ENCODE data around the gene DMC1.
A peak's percentile ranks its signal among the peaks of the same experiment; 100 is the strongest.
"Not testable (repeated sequence)": the region's sequence is repeated elsewhere in the genome, so short reads cannot be mapped to it uniquely, and the experiment has no call there.

The DMC1 gene

GRCh38 chr22:38569972-38570778 is at the start of gene DMC1:
Gene DMC1 (minus strand): TSS chr22:38570183. CDS start chr22:38568256, 1,927 bp downstream.
- peak; percentile 95 for DNase-seq (ENCODE audit: low spot score)

- no peak for DNase-seq (ENCODE audit: low spot score)
These were observed 48.7 kb upstream of the DMC1 start for GRCh38 chr22:38618682-38619081.

DNA sequence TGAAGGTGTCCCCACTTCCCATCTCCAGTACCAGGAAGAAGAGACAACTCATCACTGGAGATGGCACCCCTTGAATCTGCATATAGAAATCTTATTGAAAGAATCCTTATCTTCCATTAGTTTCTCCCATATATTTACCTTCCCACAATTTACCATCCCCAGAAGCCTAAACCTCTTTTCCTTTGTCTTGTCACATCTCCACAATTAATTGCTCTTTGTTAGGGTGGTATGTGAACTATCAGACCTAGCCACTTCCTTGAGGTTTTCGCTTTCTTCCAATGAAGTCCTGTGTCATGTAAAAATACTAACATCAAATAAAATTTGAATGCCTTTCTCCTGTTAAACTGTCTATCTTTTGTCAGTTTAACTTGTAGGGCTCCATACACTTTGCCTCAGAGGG is 48.3 kb upstream of the DMC1 start:
- DNase-seq (ENCODE audit: low spot score) = no peak

DNA sequence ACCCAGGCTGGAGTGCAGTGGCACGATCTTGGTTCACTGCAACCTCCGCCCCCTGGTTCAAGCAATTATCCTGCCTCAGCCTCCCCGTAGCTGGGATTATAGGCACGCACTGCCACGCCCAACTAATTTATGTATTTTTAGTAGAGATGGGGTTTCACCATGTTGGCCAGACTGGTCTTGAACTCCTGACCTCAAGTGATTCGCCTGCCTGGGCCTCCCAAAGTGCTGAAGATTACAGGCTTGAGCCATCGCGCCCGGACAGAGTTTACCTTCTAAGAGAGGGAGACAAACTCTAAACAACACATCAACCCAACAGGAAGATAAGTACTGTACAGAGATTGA is 45.1 kb upstream of the DMC1 start:
- DNase-seq (ENCODE audit: low spot score) = not testable (repeated sequence)

GRCh38 chr22:38614332-38615063 is 44.5 kb upstream of the DMC1 start:
- no peak for DNase-seq (ENCODE audit: low spot score)

DNA sequence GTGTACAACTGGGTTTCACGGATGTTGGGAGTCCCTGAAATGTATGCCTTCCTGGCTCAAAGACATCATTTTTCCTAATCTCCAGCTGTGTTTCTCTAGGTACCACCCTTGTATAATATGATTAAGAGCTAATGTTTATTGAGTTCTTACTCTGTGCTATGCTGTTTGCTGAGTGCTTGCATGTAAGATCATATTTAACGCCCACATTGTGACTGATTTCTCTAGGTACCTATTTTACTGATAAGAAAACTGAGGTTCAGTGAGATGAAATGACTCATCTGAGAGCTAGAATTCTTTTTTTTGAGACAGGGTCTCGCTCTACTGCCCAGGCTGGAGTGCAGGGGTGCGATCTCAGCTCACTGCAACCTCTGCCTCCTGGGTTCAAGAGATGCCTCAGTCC is 43.6 kb upstream of the DMC1 start:
- DNase-seq (ENCODE audit: low spot score) = no peak

DNA sequence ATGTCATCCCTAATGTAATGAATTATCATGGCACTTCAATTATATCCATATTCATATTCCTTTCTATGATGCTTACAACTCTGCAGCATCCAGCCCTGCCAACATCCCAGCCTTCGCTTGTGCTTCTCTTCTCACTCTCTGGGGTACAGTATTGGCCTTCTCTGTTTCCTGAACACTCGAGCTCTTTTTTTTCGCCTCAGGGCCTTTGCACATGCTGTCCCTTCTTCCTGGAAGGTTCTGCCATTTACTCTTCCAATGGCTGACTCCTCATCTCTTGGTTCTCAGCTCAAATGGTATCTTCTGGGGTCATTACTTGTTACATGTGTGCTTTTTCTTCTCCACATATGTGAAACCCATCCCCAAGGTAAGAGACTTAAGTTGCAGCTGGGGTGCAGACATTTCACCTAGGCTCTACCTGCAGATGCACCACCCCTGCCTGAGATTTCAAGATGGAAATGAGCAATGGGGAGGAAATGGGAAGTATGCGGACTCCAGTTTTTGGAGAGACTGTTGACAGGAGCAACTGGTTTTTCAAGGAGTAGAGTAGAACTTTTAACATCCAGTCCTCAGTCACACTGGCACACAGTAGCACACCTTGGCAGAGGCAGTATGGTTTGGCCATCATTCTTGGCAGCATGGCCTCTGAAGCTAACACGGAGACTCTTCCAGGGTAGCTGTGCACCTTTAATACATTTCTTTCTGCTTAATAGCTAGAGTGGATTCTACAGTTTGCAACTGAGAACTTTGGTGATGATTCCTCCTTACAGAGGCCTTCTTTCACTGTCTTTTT is 42.4 kb upstream of the DMC1 start:
- no peak for DNase-seq (ENCODE audit: low spot score)

GRCh38 chr22:38611559-38611958 is 41.6 kb upstream of the DMC1 start:
- no peak for DNase-seq (ENCODE audit: low spot score)

DNA sequence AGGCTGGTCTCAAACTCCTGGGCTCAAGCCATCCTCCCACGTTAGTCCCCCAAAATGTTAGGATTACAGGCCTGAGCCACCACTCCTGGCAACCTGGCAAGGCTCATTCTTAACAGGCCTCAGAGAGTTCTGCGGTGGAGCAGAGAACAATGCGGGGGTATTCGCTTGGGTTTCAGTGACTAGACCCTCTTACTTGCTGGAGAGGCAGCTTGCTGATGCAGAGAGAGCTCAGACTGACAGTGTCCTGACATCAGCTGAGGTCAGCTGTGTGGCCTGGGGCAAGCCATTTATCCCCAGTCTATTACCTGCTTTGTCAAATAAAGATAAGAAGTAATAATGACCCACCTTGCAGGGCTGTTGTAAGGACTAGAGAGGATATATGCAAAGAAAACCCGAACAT is 40.3 kb upstream of the DMC1 start:
- no peak for DNase-seq (ENCODE audit: low spot score)

DNA sequence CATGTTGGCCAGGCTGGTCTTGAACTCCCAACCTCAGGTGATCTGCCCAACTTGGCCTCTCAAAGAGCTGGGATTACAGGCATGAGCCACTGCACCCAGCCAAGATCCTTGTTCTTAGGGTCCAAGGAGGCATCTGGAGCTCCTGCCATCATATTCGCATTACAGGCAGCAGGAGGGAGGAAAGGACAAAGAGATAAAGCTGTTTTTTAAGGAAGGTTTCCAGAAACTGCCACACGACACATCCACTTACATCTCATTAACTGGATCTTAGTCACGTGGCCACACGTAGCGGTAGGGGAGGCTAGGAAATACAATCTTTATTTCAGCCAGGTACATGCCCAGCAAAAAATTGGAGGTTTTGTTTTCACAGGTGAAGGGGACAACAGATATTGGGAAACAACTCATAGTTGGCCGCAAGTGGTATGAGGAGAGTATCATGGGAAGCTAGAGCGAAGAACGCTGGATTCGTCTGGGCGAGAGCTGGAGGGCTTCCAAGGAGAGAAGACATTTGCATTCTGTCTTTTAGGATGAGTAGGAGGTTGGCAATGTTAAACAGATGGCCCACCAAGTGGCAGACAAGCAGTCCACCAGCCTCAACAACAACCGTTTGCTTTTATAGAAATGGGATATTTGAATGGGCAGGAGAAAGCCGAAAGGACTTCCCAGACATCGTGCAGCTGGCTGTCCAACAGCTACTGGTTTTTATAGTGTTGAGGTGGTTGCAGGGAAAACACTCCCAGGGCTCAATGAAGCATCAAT is 39.2 kb upstream of the DMC1 start:
- no peak for DNase-seq (ENCODE audit: low spot score)

DNA sequence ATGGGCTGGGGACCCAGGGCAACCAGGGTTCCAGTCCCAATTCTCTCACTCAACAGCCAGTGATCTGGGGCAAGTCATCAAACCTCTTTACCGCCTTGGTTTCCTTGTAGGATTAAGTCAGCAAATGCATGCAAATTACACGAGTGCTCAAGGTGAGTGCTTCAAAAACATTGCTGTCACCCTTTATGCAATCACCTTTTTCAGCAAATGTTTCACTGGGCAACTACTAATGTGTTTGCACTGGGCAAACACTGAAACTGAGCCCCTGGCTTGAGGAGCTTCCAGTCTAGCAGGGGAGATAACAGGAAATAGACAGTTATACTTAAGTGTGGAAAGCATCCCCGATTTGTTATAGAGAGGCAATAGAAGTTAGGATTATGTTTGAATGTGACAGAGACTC is 37.7 kb upstream of the DMC1 start:
- no peak for DNase-seq (ENCODE audit: low spot score)

- DNase-seq (ENCODE audit: low spot score) = no peak
These were observed 32.2 kb upstream of the DMC1 start for GRCh38 chr22:38602166-38602565.

DNA sequence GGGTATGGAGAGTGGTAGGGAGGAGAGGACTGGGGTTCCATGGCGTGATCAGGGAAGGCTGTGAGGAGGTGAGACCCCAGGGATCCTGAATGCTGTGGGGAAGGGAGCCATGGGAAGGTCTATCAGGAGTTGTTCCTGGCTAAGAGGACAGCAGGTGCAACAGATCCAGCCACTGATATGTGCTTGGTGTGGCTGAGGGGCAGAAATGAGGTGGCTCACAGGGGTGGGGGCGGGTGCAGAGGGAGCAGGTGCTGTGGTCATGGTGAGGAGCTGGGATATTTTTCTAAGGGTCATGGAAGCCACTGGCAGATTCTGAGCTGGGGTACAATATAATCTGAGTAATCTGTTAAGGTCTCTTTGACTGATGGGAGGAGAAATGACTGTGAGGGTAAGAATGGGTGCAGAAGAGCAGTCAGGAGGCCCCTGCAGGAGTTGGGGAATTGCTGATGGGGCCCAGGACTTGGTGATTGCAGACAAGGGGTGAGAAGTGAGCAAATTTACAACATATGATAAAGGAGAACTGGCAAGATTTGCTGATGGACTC is 31.3 kb upstream of the DMC1 start:
- no peak for DNase-seq (ENCODE audit: low spot score)

GRCh38 chr22:38599466-38599865 is 29.5 kb upstream of the DMC1 start:
- no peak for DNase-seq (ENCODE audit: low spot score)

- DNase-seq (ENCODE audit: low spot score) = not testable (repeated sequence)
These were observed 12.9 kb upstream of the DMC1 start for GRCh38 chr22:38582923-38583322.

DNA sequence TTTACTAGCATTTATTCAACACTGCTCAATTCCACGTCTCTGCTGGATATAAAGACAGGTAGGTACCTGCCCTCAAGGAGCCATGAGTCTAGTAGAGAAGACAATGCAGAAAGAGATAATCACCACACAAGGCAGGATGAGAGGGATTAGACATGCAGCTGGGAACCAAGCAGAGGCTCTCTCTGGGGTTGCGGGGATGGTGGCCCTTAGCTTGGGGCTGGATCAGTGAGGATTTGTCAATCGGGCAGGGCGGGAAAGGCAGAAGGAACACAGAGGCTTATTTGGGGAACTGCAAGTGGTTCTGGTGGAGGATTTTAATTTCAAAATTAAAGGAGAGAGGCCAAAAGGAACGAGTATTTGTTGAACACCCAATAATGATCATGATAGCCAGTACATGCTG is 8.5 kb upstream of the DMC1 start:
- DNase-seq (ENCODE audit: low spot score) = no peak

GRCh38 chr22:38572065-38572464 is 2.1 kb upstream of the DMC1 start:
- DNase-seq (ENCODE audit: low spot score) = peak; percentile 58

- peak; percentile 49 for DNase-seq (ENCODE audit: low spot score)
These were observed 889 bp upstream of the DMC1 start for GRCh38 chr22:38570779-38571364.

- no peak for DNase-seq (ENCODE audit: low spot score)
These were observed 607 bp downstream of the DMC1 start for GRCh38 chr22:38569181-38569971.

- no peak for DNase-seq (ENCODE audit: low spot score)
These were observed 2.3 kb downstream of the DMC1 start for GRCh38 chr22:38567531-38568285.

All from AG08396 (cell line).